GM12878 (cell line): Measurements from ENCODE around the gene NUP62. TPM values are rescaled to one million over a fixed set of nuclear protein-coding genes. Genes with fewer than 3 reads are reported as not detected.
A peak's percentile ranks its signal among the peaks of the same experiment; 100 is the strongest.

Source experiments
- ATF2 ChIP-seq: IDR thresholded peaks from 2 replicates; pipeline ENCODE4 v1.6.1; 2012; ENCODE audit warnings: low read length, inconsistent platforms
- BCL11A ChIP-seq: IDR thresholded peaks from 2 replicates; pipeline ENCODE4 v1.6.1; 2011; ENCODE audit warnings: low read depth, low read length
- BRCA1 ChIP-seq: IDR thresholded peaks from 2 replicates; pipeline ENCODE4 v1.6.1; 2011; ENCODE audit warnings: low read depth, low read length, improper control_type of control experiment
- CBFB ChIP-seq: IDR thresholded peaks from 2 replicates; pipeline ENCODE4 v1.6.1; 2016; ENCODE audit warnings: antibody characterized with exemption, low read depth
- CBX3 ChIP-seq: fragments of 200-600 bp; sonication (generic); IDR thresholded peaks from 2 replicates; pipeline ENCODE4 v1.6.1; 2016; ENCODE audit warnings: low read depth, borderline replicate concordance
- CHD1 ChIP-seq: IDR thresholded peaks from 2 replicates; pipeline ENCODE4 v1.6.1; 2012; ENCODE audit warnings: low read depth, low read length, improper control_type of control experiment
- CTCF ChIP-seq, 3 experiments: IDR thresholded peaks in 2 of 3; conservative IDR thresholded peaks in 1 of 3; 2 replicates each; pipeline ENCODE4 v1.5.1; 2011; ENCODE audit warnings: low read depth in 3 of 3, low read length in 3 of 3, mild to moderate bottlenecking in 3 of 3, control low read depth in 2 of 3, moderate library complexity in 2 of 3, inconsistent platforms in 1 of 3, mixed read lengths in 1 of 3; ENCODE audit not compliant: control insufficient read depth in 2 of 3, insufficient read depth in 1 of 3; ENCODE audit errors: extremely low read depth in 1 of 3
- DPF2 ChIP-seq: fragments of 450-650 bp; IDR thresholded peaks from 2 replicates; pipeline ENCODE4 v1.6.1; 2017; ENCODE audit warnings: mild to moderate bottlenecking
- ESRRA ChIP-seq: IDR thresholded peaks from 2 replicates; pipeline ENCODE4 v1.6.1; 2012; ENCODE audit warnings: mild to moderate bottlenecking, low read length, improper control_type of control experiment
- IKZF1 ChIP-seq: fragments of 450-650 bp; conservative IDR thresholded peaks from 2 replicates; pipeline ENCODE4 v1.6.1; 2017; ENCODE audit warnings: antibody characterized with exemption, mild to moderate bottlenecking
- MTA3 ChIP-seq: IDR thresholded peaks from 2 replicates; pipeline ENCODE4 v1.6.1; 2012; ENCODE audit warnings: low read length, inconsistent platforms, borderline replicate concordance
- MXI1 ChIP-seq: fragments of 150-350 bp; IDR thresholded peaks from 2 replicates; pipeline ENCODE4 v1.6.1; 2011; ENCODE audit warnings: low read depth, mild to moderate bottlenecking, inconsistent platforms, low read length, improper control_type of control experiment
- NR2F1 ChIP-seq: fragments of 450-650 bp; conservative IDR thresholded peaks from 2 replicates; pipeline ENCODE4 v1.6.1; 2017; ENCODE audit warnings: mild to moderate bottlenecking
- PBX3 ChIP-seq: IDR thresholded peaks from 2 replicates; pipeline ENCODE4 v1.6.1; 2011; ENCODE audit warnings: mild to moderate bottlenecking, low read depth, low read length, moderate library complexity; ENCODE audit not compliant: insufficient replicate concordance
- POU2F2 ChIP-seq: IDR thresholded peaks from 3 replicates; pipeline ENCODE4 v1.6.1; 2011; ENCODE audit warnings: low read depth, mild to moderate bottlenecking, low read length, borderline replicate concordance
- RB1 ChIP-seq: fragments of 450-650 bp; formaldehyde crosslinking; IDR thresholded peaks from 2 replicates; pipeline ENCODE4 v1.6.1; 2017; ENCODE audit warnings: mild to moderate bottlenecking, borderline replicate concordance
- RFX5 ChIP-seq: IDR thresholded peaks from 2 replicates; pipeline ENCODE4 v1.6.1; 2011; ENCODE audit warnings: low read depth, low read length, improper control_type of control experiment
- SKIL ChIP-seq: fragments of 450-650 bp; IDR thresholded peaks from 2 replicates; pipeline ENCODE4 v1.6.1; 2017; ENCODE audit warnings: mild to moderate bottlenecking, low read depth, inconsistent platforms; ENCODE audit not compliant: poor library complexity, severe bottlenecking
- TBL1XR1 ChIP-seq: IDR thresholded peaks from 2 replicates; pipeline ENCODE4 v1.6.1; 2012; ENCODE audit warnings: low read depth, low read length, improper control_type of control experiment
- polyA plus RNA-seq, 11 experiments: library from polyadenylated mRNA; depleted of rRNA in 4 of 11; unstranded in 6 of 11; stranded (reverse) in 5 of 11; fragments of >200 nt; fragmentation: Nextera tagmentation in 4 of 11; fragmentation: Illumina TruSeq in 1 of 11; extraction: Ambion mirVana in 4 of 11; extraction: Trizol in 1 of 11; gene quantifications; 1 replicate in 1 of 11; 2 replicates in 10 of 11; pipeline versions ENCODE4 v1.2.1 to v1.2.3, GENCODE V29; 2011 to 2016; ENCODE audit warnings: inconsistent platforms in 2 of 11, missing spikeins in 2 of 11, low read depth in 1 of 11
- total RNA-seq, 4 experiments: library from RNA; depleted of rRNA in 3 of 4; stranded (reverse); fragments of >200 nt in 3 of 4; fragmentation: Illumina TruSeq in 1 of 4; extraction: Trizol in 1 of 4; gene quantifications; 2 replicates each; pipeline versions ENCODE4 v1.2.1 to v1.2.3, GENCODE V29; 2013 to 2021
- TF ChIP-seq, protein P1 (sequence below): fragments of 450-650 bp; formaldehyde crosslinking; IDR thresholded peaks from 2 replicates; pipeline ENCODE4 v1.5.0; 2022; ENCODE audit warnings: mild to moderate bottlenecking, missing genetic modification characterization

Gene NUP62
- total and polyA plus RNA-seq, 10 of the 15 experiments (the other 5 are each of a cell fraction or from before 2014, with no cell fraction given), result 19.5 to 110 (median 66.9) TPM

DNA sequence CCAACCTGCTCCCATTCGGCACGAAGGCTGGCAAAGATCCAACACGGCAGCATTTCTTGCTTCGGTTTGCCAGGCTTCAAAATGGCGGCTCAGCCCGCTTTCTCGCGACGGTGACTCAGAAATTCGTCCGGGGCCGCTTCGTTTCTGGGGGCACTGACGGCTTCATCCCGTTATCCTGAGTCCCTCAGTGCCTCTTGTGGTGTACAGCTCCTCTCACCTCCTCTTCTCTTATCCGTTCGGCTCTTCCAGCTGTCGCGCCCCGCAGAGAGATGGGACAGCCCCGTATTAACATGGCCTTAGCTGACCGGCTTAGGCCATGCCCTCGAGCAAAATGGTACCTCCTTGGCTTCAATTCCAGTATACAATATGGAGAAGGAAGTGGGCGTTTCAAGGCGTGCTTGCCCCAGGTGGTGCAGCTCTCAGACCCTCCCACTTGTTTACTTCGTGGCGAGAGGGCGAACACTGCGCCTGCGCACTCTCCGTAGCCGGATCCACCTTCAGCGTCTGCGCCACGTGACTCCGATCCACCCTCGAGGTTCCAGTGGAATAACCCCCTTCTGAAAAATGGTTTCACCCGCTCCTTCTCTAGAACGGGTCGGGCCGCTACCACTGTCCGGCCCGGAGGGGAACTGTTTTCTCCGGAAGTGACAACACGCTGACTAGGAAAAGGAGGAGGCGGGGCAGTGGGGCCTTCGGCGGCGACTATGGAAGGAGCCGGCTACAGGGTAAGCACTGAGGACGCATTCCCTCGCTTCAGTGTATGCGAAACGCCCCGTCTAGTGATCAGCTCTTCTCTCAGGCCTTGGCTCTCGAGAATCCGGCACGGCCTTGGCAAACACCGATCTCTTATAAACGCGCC is 52.1 kb downstream of the NUP62 start, which contains the start of the genes AKT1S1 and TBC1D17 (continued):
- peak; percentile 84 for TF ChIP-seq POU2F2
- TF ChIP-seq RFX5, result no peak
- peak; percentile 57 for TF ChIP-seq BRCA1
- no peak for TF ChIP-seq MTA3
- TF ChIP-seq PBX3, result no peak
- peak; percentile 64 for TF ChIP-seq MXI1
- TF ChIP-seq CBX3, result no peak
- TF ChIP-seq BCL11A, result no peak
- TF ChIP-seq RB1, result peak; percentile 27; the same call in 1 of the 2 replicates
- peak; percentile 47; the same call in 1 of the 2 replicates for TF ChIP-seq TBL1XR1
- TF ChIP-seq ESRRA, result no peak
- peak; percentile 66 for TF ChIP-seq IKZF1
- TF ChIP-seq CTCF (IDR thresholded peaks at IDR 0.05 in 2 of 3, conservative IDR thresholded peaks at IDR 0.05 in 1 of 3; ENCODE audit: control insufficient read depth in 2 of 3, extremely low read depth in 1 of 3, insufficient read depth in 1 of 3, low read depth in 3 of 3, low read length in 3 of 3), result no peak
- TF ChIP-seq CHD1, result peak; percentile 99
- no peak; the same call in 1 of the 2 replicates for TF ChIP-seq DPF2
- no peak for TF ChIP-seq NR2F1
- TF ChIP-seq, protein P1, sequence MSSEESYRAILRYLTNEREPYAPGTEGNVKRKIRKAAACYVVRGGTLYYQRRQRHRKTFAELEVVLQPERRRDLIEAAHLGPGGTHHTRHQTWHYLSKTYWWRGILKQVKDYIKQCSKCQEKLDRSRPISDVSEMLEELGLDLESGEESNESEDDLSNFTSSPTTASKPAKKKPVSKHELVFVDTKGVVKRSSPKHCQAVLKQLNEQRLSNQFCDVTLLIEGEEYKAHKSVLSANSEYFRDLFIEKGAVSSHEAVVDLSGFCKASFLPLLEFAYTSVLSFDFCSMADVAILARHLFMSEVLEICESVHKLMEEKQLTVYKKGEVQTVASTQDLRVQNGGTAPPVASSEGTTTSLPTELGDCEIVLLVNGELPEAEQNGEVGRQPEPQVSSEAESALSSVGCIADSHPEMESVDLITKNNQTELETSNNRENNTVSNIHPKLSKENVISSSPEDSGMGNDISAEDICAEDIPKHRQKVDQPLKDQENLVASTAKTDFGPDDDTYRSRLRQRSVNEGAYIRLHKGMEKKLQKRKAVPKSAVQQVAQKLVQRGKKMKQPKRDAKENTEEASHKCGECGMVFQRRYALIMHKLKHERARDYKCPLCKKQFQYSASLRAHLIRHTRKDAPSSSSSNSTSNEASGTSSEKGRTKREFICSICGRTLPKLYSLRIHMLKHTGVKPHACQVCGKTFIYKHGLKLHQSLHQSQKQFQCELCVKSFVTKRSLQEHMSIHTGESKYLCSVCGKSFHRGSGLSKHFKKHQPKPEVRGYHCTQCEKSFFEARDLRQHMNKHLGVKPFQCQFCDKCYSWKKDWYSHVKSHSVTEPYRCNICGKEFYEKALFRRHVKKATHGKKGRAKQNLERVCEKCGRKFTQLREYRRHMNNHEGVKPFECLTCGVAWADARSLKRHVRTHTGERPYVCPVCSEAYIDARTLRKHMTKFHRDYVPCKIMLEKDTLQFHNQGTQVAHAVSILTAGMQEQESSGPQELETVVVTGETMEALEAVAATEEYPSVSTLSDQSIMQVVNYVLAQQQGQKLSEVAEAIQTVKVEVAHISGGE (CRISPR knock-in tag), result no peak
- TF ChIP-seq CBFB, result 0 out of 2 replicates have a peak, but pooled peaks have one; percentile 36
- TF ChIP-seq ATF2, result no peak
- TF ChIP-seq SKIL, result peak; percentile 91
